Skin epidermis (tissue), 12 donors: ENCODE results near the gene SUCLA2.
A peak's percentile ranks its signal among the peaks of the same experiment; 100 is the strongest.
"Not testable (repeated sequence)": the region's sequence is repeated elsewhere in the genome, so short reads cannot be mapped to it uniquely, and the experiment has no call there.

Source experiments
- H3K27ac ChIP-seq, 21 experiments: fragments of 200-600 bp; sonication (generic) in 11 of 21; one replicate each; pipeline ENCODE4 v1.5.0; 2020; ENCODE audit warnings: mild to moderate bottlenecking in 3 of 21, inconsistent platforms in 2 of 21, moderate library complexity in 2 of 21
- H3K4me3 ChIP-seq, 7 experiments: fragments of 200-600 bp; sonication (generic) in 2 of 7; one replicate each; pipeline ENCODE4 v1.5.0; 2020; ENCODE audit warnings: inconsistent platforms in 2 of 7, mild to moderate bottlenecking in 2 of 7, moderate library complexity in 1 of 7

Gene SUCLA2

GRCh38 chr13:48000559-48001113 lies 437 bp downstream of the SUCLA2 start:
- Histone ChIP-seq H3K27ac (peak overlapping the region; percentile 43 to 95 (median 85)), H3K4me3 (peak overlapping the region; percentile 68 to 99 (median 95))

- Histone ChIP-seq H3K4me3 (peak overlapping the region in 6 of 7 experiments; percentile 68 to 99 (median 92)), H3K27ac (peak overlapping the region in 3 of 21 experiments; percentile 89 to 95 (median 89))
These were observed 1.1 kb downstream of the SUCLA2 start for GRCh38 chr13:47999973-48000372.

GRCh38 chr13:47997384-47997783 lies 3.7 kb downstream of the SUCLA2 start:
- Histone ChIP-seq H3K4me3 (no peak overlapping the region), H3K27ac (no peak overlapping the region)

GRCh38 chr13:47991859-47992258 lies 9.2 kb downstream of the SUCLA2 start:
- no peak overlapping the region for H3K27ac ChIP-seq
- H3K4me3 ChIP-seq = no peak overlapping the region

GRCh38 chr13:47990920-47991466 lies 10.1 kb downstream of the SUCLA2 start:
- Histone ChIP-seq H3K4me3 (no peak overlapping the region), H3K27ac (no peak overlapping the region)

GRCh38 chr13:47990427-47990826 lies 10.6 kb downstream of the SUCLA2 start:
- no peak overlapping the region for H3K27ac ChIP-seq
- no peak overlapping the region for H3K4me3 ChIP-seq

GRCh38 chr13:47983070-47983469 lies 18.0 kb downstream of the SUCLA2 start:
- Histone ChIP-seq H3K27ac (no peak overlapping the region), H3K4me3 (no peak overlapping the region)

GRCh38 chr13:47976325-47976724 lies 24.7 kb downstream of the SUCLA2 start:
- H3K4me3 ChIP-seq = no peak overlapping the region
- no peak overlapping the region for H3K27ac ChIP-seq

- Histone ChIP-seq H3K27ac (no peak overlapping the region), H3K4me3 (no peak overlapping the region)
These were observed 36.2 kb downstream of the SUCLA2 start for GRCh38 chr13:47964863-47965262.

GRCh38 chr13:47962237-47962636 lies 38.8 kb downstream of the SUCLA2 start:
- no peak overlapping the region for H3K27ac ChIP-seq
- no peak overlapping the region for H3K4me3 ChIP-seq

GRCh38 chr13:47959468-47960247 lies 41.4 kb downstream of the SUCLA2 start:
- Histone ChIP-seq H3K27ac (no peak overlapping the region), H3K4me3 (no peak overlapping the region)

GRCh38 chr13:47957073-47957472 lies 44.0 kb downstream of the SUCLA2 start:
- H3K4me3 ChIP-seq = no peak overlapping the region
- H3K27ac ChIP-seq = no peak overlapping the region

- no peak overlapping the region for H3K4me3 ChIP-seq
- no peak overlapping the region for H3K27ac ChIP-seq
These were observed 45.2 kb downstream of the SUCLA2 start for GRCh38 chr13:47955836-47956235.

GRCh38 chr13:47949799-47950198 lies 51.3 kb downstream of the SUCLA2 start:
- no peak overlapping the region for H3K4me3 ChIP-seq
- no peak overlapping the region for H3K27ac ChIP-seq

- H3K27ac ChIP-seq = no peak overlapping the region
- no peak overlapping the region for H3K4me3 ChIP-seq
These were observed 55.3 kb downstream of the SUCLA2 start for GRCh38 chr13:47945738-47946137.

GRCh38 chr13:47945146-47945545 lies 55.9 kb downstream of the SUCLA2 start:
- H3K27ac ChIP-seq, H3K4me3 ChIP-seq: not testable (repeated sequence)

GRCh38 chr13:47934371-47934770 lies 66.7 kb downstream of the SUCLA2 start:
- Histone ChIP-seq H3K27ac (no peak overlapping the region), H3K4me3 (no peak overlapping the region)

GRCh38 chr13:47932950-47933923 lies 67.8 kb downstream of the SUCLA2 start:
- Histone ChIP-seq H3K27ac (no peak overlapping the region), H3K4me3 (no peak overlapping the region)

- Histone ChIP-seq H3K4me3 (no peak overlapping the region), H3K27ac (no peak overlapping the region)
These were observed 70.4 kb downstream of the SUCLA2 start for GRCh38 chr13:47930649-47931165.

- Histone ChIP-seq H3K27ac (no peak overlapping the region), H3K4me3 (no peak overlapping the region)
These were observed 71.9 kb downstream of the SUCLA2 start for GRCh38 chr13:47929156-47929555.
